Sigmoid colon (tissue), 7 donors: Measurements from ENCODE around the gene CYP4F8. TPM values are rescaled to one million over a fixed set of nuclear protein-coding genes. Genes with fewer than 3 reads are reported as not detected.

Experiments used
- DNase-seq: peaks from one replicate; pipeline ENCODE4 v3.0.0-alpha.2; 2019
- H3K27ac ChIP-seq, 4 donors: fragments of 200-600 bp; sonication (generic); one replicate each; pipeline ENCODE4 v1.5.1; 2016 to 2019; ENCODE audit warnings: mild to moderate bottlenecking in 1 of 4
- H3K27me3 ChIP-seq, 3 donors: fragments of 200-600 bp; sonication (generic); one replicate each; pipeline ENCODE4 v1.5.1; 2019; ENCODE audit warnings: mild to moderate bottlenecking in 1 of 3
- H3K36me3 ChIP-seq, 4 donors: fragments of 200-600 bp; sonication (generic); one replicate each; pipeline ENCODE4 v1.5.1; 2016 to 2019
- H3K4me1 ChIP-seq, 4 donors: fragments of 200-600 bp; sonication (generic); one replicate each; pipeline ENCODE4 v1.5.1; 2017 to 2019
- H3K4me3 ChIP-seq, 4 donors: fragments of 200-600 bp; sonication (generic); one replicate each; pipeline ENCODE4 v1.5.1; 2017 to 2019; ENCODE audit warnings: mild to moderate bottlenecking in 2 of 4, moderate library complexity in 1 of 4
- H3K9me3 ChIP-seq, 4 donors: fragments of 200-600 bp in 3 of 4; sonication (generic) in 3 of 4; one replicate each; pipeline versions ENCODE4 v1.5.1 to v1.6.1; 2013 to 2019
- EP300 ChIP-seq, 4 donors: sonication (generic); formaldehyde crosslinking; IDR thresholded peaks; one replicate each; pipeline ENCODE4 v1.6.1; 2017; ENCODE audit warnings: antibody characterized with exemption in 4 of 4
- POLR2A ChIP-seq, 2 donors: fragments of 450-650 bp; IDR thresholded peaks; one replicate each; pipeline ENCODE4 v1.6.1; 2016; ENCODE audit warnings: antibody characterized with exemption in 2 of 2, mild to moderate bottlenecking in 2 of 2, moderate library complexity in 2 of 2
- POLR2AphosphoS5 ChIP-seq, 4 donors: sonication (generic); formaldehyde crosslinking; IDR thresholded peaks; one replicate each; pipeline ENCODE4 v1.6.1; 2017; ENCODE audit warnings: antibody characterized with exemption in 4 of 4
- WGBS, 2 donors: extraction: QIAGEN DNeasy Blood & Tissue Kit; methylation state at CpG; one replicate each; pipeline ENCODE4 v1.1.7; 2013; 5-methylcytosine and 5-hydroxymethylcytosine counted together
- intact Hi-C: fragments of 100-400 bp; cut with DNase I; formaldehyde crosslinking; loops from one replicate; pipeline ENCODE4 v1.15.1; 2023
- polyA plus RNA-seq, 3 donors: library from polyadenylated mRNA; stranded (reverse); fragments of 200-250 nt; gene quantifications; one replicate each; pipeline ENCODE4 v1.2.3, GENCODE V29; 2013
- total RNA-seq, 4 donors: library from RNA; depleted of rRNA; stranded (reverse); fragments of >200 nt; gene quantifications; one replicate each; pipeline ENCODE4 v1.1.0, GENCODE V29; 2016
- TF ChIP-seq, protein P1 (sequence below), 4 experiments: fragments of 450-650 bp in 3 of 4; fragments of 200-600 bp in 1 of 4; IDR thresholded peaks; one replicate each; pipeline ENCODE4 v1.5.1; 2016 to 2019; ENCODE audit warnings: antibody characterized with exemption in 4 of 4, mild to moderate bottlenecking in 3 of 4, moderate library complexity in 2 of 4
- donor health status: healthy with polysubstance abuse.
- donor health status: Bipolar disorder and iron deficiency.
- donor health status: healthy.

CYP4F8 gene
- total and polyA plus RNA-seq, 7 donors, result not detected

DNA sequence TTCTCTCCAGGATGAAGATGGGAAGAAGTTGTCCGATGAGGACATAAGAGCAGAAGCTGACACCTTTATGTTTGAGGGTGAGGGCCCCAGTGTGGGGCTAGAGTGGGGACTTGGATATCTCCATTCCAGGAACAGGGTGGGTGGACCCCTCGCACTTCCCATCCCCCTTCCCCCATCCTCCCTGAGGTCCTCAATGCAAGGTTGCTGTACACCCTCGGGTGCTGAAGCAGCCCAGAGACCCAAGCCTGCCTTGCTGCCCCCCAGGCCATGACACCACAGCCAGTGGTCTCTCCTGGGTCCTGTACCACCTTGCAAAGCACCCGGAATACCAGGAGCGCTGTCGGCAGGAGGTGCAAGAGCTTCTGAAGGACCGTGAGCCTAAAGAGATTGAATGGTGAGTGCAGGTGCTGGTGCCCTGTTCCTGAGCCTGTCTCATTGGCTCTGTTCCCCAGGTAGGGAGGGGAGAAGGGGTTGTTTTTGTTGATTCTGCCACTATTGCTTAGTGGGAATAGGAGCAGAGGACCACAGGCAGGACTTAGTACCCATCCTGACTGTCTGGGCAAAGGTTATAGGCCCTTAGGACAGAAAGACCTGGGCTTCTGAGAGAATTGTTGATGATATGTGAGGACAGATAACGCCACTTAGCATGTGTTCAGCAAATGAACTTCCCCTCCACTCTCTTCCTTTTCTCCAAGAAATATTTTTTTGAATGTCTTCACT lies 37.7 kb downstream of the CYP4F8 start:
- Histone ChIP-seq H3K9me3 (no peaks in the 10 kb centered on the region), H3K27me3 (peaks cover 0 to 5% (median 0%) of the 10 kb centered on the region in 3 donors), H3K36me3 (no peaks in the 10 kb centered on the region), H3K4me3 (no peak overlapping the region), H3K27ac (no peak overlapping the region), H3K4me1 (no peaks in the 10 kb centered on the region)
- intact Hi-C loops, result no loop called here
- 82 to 90% methylated on average over 8 of the region's 8 CpGs for WGBS, 2 donors
- no peak for DNase-seq
- TF ChIP-seq POLR2A (IDR thresholded peaks at IDR 0.05) (no peak), EP300 (IDR thresholded peaks at IDR 0.05) (no peak), POLR2AphosphoS5 (IDR thresholded peaks at IDR 0.05) (no peak)
- TF ChIP-seq, protein P1, sequence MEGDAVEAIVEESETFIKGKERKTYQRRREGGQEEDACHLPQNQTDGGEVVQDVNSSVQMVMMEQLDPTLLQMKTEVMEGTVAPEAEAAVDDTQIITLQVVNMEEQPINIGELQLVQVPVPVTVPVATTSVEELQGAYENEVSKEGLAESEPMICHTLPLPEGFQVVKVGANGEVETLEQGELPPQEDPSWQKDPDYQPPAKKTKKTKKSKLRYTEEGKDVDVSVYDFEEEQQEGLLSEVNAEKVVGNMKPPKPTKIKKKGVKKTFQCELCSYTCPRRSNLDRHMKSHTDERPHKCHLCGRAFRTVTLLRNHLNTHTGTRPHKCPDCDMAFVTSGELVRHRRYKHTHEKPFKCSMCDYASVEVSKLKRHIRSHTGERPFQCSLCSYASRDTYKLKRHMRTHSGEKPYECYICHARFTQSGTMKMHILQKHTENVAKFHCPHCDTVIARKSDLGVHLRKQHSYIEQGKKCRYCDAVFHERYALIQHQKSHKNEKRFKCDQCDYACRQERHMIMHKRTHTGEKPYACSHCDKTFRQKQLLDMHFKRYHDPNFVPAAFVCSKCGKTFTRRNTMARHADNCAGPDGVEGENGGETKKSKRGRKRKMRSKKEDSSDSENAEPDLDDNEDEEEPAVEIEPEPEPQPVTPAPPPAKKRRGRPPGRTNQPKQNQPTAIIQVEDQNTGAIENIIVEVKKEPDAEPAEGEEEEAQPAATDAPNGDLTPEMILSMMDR (IDR thresholded peaks at IDR 0.05), result no peak

DNA sequence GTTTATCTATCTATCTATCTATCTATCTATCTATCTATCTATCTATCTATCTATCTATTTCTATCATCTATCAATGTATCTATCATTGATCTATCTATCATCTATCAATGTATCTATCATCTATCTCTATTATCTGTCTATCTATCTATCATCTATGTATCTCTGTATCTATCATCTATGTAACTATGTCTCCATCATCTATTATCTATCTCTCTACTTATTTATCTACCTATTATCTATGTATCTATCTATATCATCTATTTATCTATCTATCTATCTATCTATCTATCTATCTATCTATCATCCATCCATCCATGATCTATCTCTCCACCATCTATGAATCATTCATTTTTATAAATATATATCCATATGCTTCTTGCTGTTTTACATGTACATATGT lies 41.4 kb downstream of the CYP4F8 start:
- H3K9me3 ChIP-seq, result no peaks in the 10 kb centered on the region

GRCh38 chr19:15663247-15663646 lies 48.2 kb downstream of the CYP4F8 start:
- DNase-seq, result no peak
- Histone ChIP-seq H3K4me1 (no peaks in the 10 kb centered on the region), H3K4me3 (no peak overlapping the region), H3K36me3 (no peaks in the 10 kb centered on the region), H3K27ac (no peak overlapping the region), H3K27me3 (peaks cover 0 to 10% (median 0%) of the 10 kb centered on the region in 3 donors), H3K9me3 (no peaks in the 10 kb centered on the region)
- intact Hi-C loops, result no loop called here
- no peak for TF ChIP-seq POLR2AphosphoS5 (IDR thresholded peaks at IDR 0.05)
- no peak for TF ChIP-seq POLR2A (IDR thresholded peaks at IDR 0.05)
- TF ChIP-seq, protein P1 (IDR thresholded peaks at IDR 0.05), result no peak
- TF ChIP-seq EP300 (IDR thresholded peaks at IDR 0.05), result no peak
- 83 to 85% methylated on average over 4 of the region's 4 CpGs for WGBS, 2 donors

More for the DNA sequence above, 41.4 kb downstream of the CYP4F8 start:
- H3K4me3 ChIP-seq, result no peak overlapping the region
- DNase-seq, result no peak
- H3K36me3 ChIP-seq, result no peaks in the 10 kb centered on the region
- TF ChIP-seq POLR2A (IDR thresholded peaks at IDR 0.05), result no peak
- no peak for TF ChIP-seq EP300 (IDR thresholded peaks at IDR 0.05)
- TF ChIP-seq POLR2AphosphoS5 (IDR thresholded peaks at IDR 0.05), result no peak
- TF ChIP-seq, protein P1 (IDR thresholded peaks at IDR 0.05), result no peak
- H3K4me1 ChIP-seq, result no peaks in the 10 kb centered on the region
- no peak overlapping the region for H3K27ac ChIP-seq
- intact Hi-C loops, result no loop called here
- H3K27me3 ChIP-seq, result peaks cover 0 to 19% (median 0%) of the 10 kb centered on the region in 3 donors

GRCh38 chr19:15666186-15666585 lies 51.2 kb downstream of the CYP4F8 start:
- TF ChIP-seq POLR2AphosphoS5 (IDR thresholded peaks at IDR 0.05) (no peak), POLR2A (IDR thresholded peaks at IDR 0.05) (no peak), EP300 (IDR thresholded peaks at IDR 0.05) (no peak)
- TF ChIP-seq, protein P1 (IDR thresholded peaks at IDR 0.05), result no peak
- no peaks in the 10 kb centered on the region for H3K36me3 ChIP-seq
- WGBS, 2 donors, result 37 to 78% methylated on average over 1 of the region's 1 CpG
- no peak for DNase-seq
- intact Hi-C loops, result no loop called here
- H3K27ac ChIP-seq, result no peak overlapping the region
- H3K4me1 ChIP-seq, result no peaks in the 10 kb centered on the region
- H3K4me3 ChIP-seq, result no peak overlapping the region
- H3K27me3 ChIP-seq, result no peaks in the 10 kb centered on the region
- H3K9me3 ChIP-seq, result no peaks in the 10 kb centered on the region

- intact Hi-C loops, result no loop called here
- no peaks in the 10 kb centered on the region for H3K27me3 ChIP-seq
- no peak for DNase-seq
- TF ChIP-seq POLR2A (IDR thresholded peaks at IDR 0.05), result no peak
- 14 to 76% methylated on average over 4 of the region's 4 CpGs for WGBS, 2 donors
- peaks cover 0 to 4% (median 1%) of the 10 kb centered on the region in 4 donors for H3K4me1 ChIP-seq
- no peak overlapping the region for H3K4me3 ChIP-seq
- no peaks in the 10 kb centered on the region for H3K9me3 ChIP-seq
- H3K27ac ChIP-seq, result no peak overlapping the region
- no peaks in the 10 kb centered on the region for H3K36me3 ChIP-seq
Measured at GRCh38 chr19:15666883-15667282, 51.9 kb downstream of the CYP4F8 start.
